ENCODE results near the gene NSUN3.

- TF ChIP-seq SP1 (IDR thresholded peaks at IDR 0.05; ENCODE audit: low read depth, low read length) (no peak), CTCF (IDR thresholded peaks at IDR 0.05; ENCODE audit: control extremely low read depth in 1 of 3, insufficient read depth in 1 of 3, low read depth in 1 of 3, low read length in 3 of 3) (no peak), CREB1 (IDR thresholded peaks at IDR 0.05) (no peak), POLR2A (IDR thresholded peaks at IDR 0.05; ENCODE audit: control extremely low read depth in 1 of 2, low read depth in 2 of 2, low read length in 2 of 2) (no peak), CHD2 (IDR thresholded peaks at IDR 0.05; ENCODE audit: low read length) (no peak), MAX (IDR thresholded peaks at IDR 0.05) (no peak), TAF1 (IDR thresholded peaks at IDR 0.05; ENCODE audit: low read depth, low read length) (no peak), SP4 (IDR thresholded peaks at IDR 0.05; ENCODE audit: low read length) (no peak), CEBPB (IDR thresholded peaks at IDR 0.05; ENCODE audit: low read depth, low read length) (no peak), MAFK (IDR thresholded peaks at IDR 0.05; ENCODE audit: low read depth, low read length) (no peak)
These were observed 20.4 kb downstream of the NSUN3 start for GRCh38 chr3:94083261-94083660.
